GM10266 (cell line): ENCODE measurements around the gene GPR82.

Source experiments
- DNase-seq: peaks from one replicate; pipeline ENCODE4 v3.0.0; 2012; ENCODE audit errors: extremely low spot score
- CTCF ChIP-seq: IDR thresholded peaks from 2 replicates; pipeline ENCODE4 v1.5.1; 2012; ENCODE audit warnings: mild to moderate bottlenecking, low read depth; ENCODE audit not compliant: control insufficient read depth, insufficient read depth; ENCODE audit errors: missing control alignments

The GPR82 gene

GRCh38 chrX:41688835-41689234, 35.1 kb upstream of the GPR82 start, which contains the start of gene GPR34:
GPR34 (plus strand) TSS chrX:41688973; CDS start chrX:41695634, 6,661 bp downstream.
- no peak for DNase-seq
- TF ChIP-seq CTCF = no peak

GRCh38 chrX:41689711-41690110, 34.3 kb upstream of the GPR82 start:
- no peak for DNase-seq
- TF ChIP-seq CTCF = no peak

DNA sequence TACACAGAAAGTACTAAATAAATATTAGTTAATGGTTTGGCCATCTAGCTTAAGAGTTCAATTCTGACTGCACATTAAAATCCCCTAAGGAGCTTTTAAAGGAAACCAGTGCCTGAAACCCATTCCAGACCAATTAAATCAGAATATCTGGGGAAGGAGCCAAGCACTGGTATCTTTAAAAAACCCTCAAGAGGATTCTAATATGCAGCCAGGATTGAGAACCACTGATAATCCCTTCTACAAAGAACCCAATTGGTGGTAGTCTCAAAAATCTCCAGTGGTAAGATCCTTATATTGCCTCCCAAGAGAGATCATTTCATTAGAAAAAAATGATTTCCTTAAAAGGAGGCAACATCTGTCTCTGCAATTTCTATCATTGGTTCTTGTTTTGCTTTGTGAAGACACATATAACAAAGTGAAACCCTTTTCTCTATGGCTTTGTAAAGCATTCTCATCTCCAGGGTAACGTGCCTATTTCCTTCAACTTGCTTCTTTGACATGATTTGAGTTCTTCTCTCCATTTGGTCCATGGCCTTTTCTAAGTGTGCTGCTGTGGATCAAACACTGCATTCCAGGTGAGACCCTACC, 31.7 kb upstream of the GPR82 start:
- DNase-seq = no peak
- no peak for TF ChIP-seq CTCF

DNA sequence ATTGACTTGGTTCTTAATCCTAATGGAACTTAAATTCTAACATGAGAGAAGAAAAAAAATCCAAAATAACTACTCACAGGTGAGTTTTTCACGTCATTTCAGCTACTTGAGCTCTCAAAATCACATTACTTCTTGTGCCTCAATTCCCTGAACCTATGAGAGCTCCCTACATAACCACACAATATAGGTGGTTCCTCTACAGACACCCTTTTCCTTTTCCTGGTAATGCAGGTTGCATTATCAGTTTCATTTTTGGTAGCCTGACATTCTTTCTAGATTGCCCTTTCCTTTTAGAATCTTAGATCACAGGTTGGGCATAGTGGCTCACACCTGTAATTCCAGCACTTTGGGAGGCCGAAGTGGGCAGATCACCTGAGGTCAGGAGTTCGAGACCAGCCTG, 31.0 kb upstream of the GPR82 start:
- no peak for TF ChIP-seq CTCF
- DNase-seq = no peak

DNA sequence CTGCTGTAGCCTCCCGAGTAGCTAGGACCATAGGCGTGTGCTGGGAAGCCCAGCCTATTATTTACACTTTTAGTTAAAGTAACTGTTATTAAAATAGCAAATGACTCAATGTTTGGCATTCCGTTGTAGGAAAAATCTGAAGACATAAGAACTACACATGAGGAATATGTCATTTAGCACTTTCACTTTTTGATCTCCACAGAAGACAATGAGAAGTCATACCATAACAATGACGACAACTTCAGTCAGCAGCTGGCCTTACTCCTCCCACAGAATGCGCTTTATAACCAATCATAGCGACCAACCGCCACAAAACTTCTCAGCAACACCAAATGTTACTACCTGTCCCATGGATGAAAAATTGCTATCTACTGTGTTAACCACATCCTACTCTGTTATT, 28.6 kb upstream of the GPR82 start:
- no peak for DNase-seq
- TF ChIP-seq CTCF = no peak

DNA sequence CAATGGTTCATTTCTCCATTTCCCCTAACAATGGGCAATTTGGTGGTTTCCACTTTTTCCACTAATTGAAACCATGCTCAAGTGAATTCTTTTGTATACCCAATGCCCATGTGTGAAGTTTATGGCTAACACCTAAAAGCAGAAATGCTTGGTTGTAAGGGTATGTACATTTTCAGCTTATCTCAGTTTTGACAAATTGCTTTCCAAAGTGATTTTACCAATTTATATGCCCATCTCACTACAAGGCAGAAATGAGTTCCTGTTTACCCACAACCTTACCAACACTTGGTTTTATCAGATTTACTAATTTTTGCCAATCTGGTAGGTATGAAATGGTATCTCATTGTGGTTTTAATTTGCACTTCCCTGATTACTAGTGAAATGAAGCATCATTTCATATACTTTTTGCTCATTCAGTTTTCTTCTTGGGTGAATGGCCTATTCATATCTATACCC, 20.4 kb upstream of the GPR82 start:
- TF ChIP-seq CTCF = no peak
- DNase-seq = no peak

DNA sequence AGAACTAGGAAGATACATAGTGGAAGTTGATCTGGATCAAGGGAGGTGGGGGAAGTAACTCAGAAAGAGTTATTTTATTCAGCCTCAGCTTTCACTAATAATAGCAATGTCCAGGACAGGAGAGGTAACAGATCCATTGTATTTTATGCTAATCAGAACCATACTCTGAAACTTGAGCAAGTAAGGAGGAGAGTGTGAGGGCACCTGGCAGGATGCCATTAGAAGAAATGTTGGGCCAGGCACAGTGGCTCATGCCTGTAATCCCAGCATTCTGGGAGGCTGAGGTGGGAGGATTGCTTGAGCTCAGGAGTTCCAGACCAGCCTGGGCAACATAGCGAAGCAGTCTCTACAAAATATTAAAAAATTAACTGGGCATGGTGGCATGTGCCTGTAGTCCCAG, 18.9 kb upstream of the GPR82 start:
- no peak for TF ChIP-seq CTCF
- no peak for DNase-seq
